ENCODE measurements around the gene TRAF4. TPM values are rescaled to one million over a fixed set of nuclear protein-coding genes. Genes with fewer than 3 reads are reported as not detected.
A peak's percentile ranks its signal among the peaks of the same experiment; 100 is the strongest.
"Not testable (repeated sequence)": the region's sequence is repeated elsewhere in the genome, so short reads cannot be mapped to it uniquely, and the experiment has no call there.

TRAF4 gene
- total RNA-seq, 2 experiments from 2014 or later = 75.9 to 80.4 TPM

- peaks cover 47% of the 10 kb centered on the region for H3K4me1 Mint-ChIP-seq (ENCODE audit: low read depth)
- intact Hi-C loops (cut with micrococcal nuclease) = loop anchor here (2.0 to 10.0 kb wide), 4 partner anchors 37 to 839 kb away; partner anchors contain the start of genes ABHD15, NUFIP2 and TP53I13
- H3K27me3 Mint-ChIP-seq (ENCODE audit: low read depth) = no peaks in the 10 kb centered on the region
- H3K9me3 Mint-ChIP-seq = no peaks in the 10 kb centered on the region
- peak overlapping the region; percentile 91 for H3K4me3 Mint-ChIP-seq
- DNase-seq = peak; percentile 58
- CTCF ChIA-PET = interaction anchor here (0.8 to 7.2 kb wide), 27 partner anchors 13 to 398 kb away, joined by 3 to 353 read pairs (median 6); partner anchors contain the start of genes BLTP2, DHRS13, FAM222B and FLOT2
- H3K36me3 Mint-ChIP-seq (ENCODE audit: low read depth) = peaks cover 47% of the 10 kb centered on the region
- H3K27ac Mint-ChIP-seq = peak overlapping the region; percentile 93
Observed at GRCh38 chr17:28725660-28726225, 18.1 kb upstream of the TRAF4 start.

- H3K36me3 Mint-ChIP-seq (ENCODE audit: low read depth) = peaks cover 42% of the 10 kb centered on the region
- peaks cover 45% of the 10 kb centered on the region for H3K4me1 Mint-ChIP-seq (ENCODE audit: low read depth)
- intact Hi-C loops (cut with micrococcal nuclease) = loop anchor here (2.0 to 10.0 kb wide), 4 partner anchors 36 to 839 kb away; partner anchors contain the start of genes ABHD15, NUFIP2 and TP53I13
- H3K4me3 Mint-ChIP-seq = peak within 1 kb of the TSS; percentile 91
- DNase-seq = peak; percentile 80
- no peaks in the 10 kb centered on the region for H3K9me3 Mint-ChIP-seq
- H3K27ac Mint-ChIP-seq = peak within 1 kb of the TSS; percentile 99
- H3K27me3 Mint-ChIP-seq (ENCODE audit: low read depth) = no peaks in the 10 kb centered on the region
- CTCF ChIA-PET = interaction anchor here (0.5 to 7.2 kb wide), 38 partner anchors 9 to 398 kb away, joined by 3 to 353 read pairs (median 5); partner anchors contain the start of genes BLTP2, DHRS13, FAM222B and FLOT2
Observed at GRCh38 chr17:28726226-28726626, 17.6 kb upstream of the TRAF4 start, which contains the start of gene TLCD1. Gene TLCD1 (minus strand): TSS chr17:28726233. CDS start chr17:28726097, 136 bp downstream.

GRCh38 chr17:28726627-28727491 is 17.0 kb upstream of the TRAF4 start:
- peaks cover 40% of the 10 kb centered on the region for H3K4me1 Mint-ChIP-seq (ENCODE audit: low read depth)
- no peaks in the 10 kb centered on the region for H3K9me3 Mint-ChIP-seq
- no peaks in the 10 kb centered on the region for H3K27me3 Mint-ChIP-seq (ENCODE audit: low read depth)
- H3K36me3 Mint-ChIP-seq (ENCODE audit: low read depth) = peaks cover 36% of the 10 kb centered on the region
- intact Hi-C loops (cut with micrococcal nuclease) = loop anchor here (1.0 to 10.0 kb wide), 10 partner anchors 23 to 838 kb away; partner anchors contain the start of genes ABHD15, DHRS13, FAM222B and NUFIP2
- H3K27ac Mint-ChIP-seq = peak overlapping the region; percentile 99
- H3K4me3 Mint-ChIP-seq = peak overlapping the region; percentile 91
- CTCF ChIA-PET = interaction anchor here (0.5 to 7.2 kb wide), 46 partner anchors 9 to 397 kb away, joined by 3 to 353 read pairs (median 5); partner anchors contain the start of genes BLTP2, DHRS13, FAM222B and FLOT2
- DNase-seq = peak; percentile 96

DNA sequence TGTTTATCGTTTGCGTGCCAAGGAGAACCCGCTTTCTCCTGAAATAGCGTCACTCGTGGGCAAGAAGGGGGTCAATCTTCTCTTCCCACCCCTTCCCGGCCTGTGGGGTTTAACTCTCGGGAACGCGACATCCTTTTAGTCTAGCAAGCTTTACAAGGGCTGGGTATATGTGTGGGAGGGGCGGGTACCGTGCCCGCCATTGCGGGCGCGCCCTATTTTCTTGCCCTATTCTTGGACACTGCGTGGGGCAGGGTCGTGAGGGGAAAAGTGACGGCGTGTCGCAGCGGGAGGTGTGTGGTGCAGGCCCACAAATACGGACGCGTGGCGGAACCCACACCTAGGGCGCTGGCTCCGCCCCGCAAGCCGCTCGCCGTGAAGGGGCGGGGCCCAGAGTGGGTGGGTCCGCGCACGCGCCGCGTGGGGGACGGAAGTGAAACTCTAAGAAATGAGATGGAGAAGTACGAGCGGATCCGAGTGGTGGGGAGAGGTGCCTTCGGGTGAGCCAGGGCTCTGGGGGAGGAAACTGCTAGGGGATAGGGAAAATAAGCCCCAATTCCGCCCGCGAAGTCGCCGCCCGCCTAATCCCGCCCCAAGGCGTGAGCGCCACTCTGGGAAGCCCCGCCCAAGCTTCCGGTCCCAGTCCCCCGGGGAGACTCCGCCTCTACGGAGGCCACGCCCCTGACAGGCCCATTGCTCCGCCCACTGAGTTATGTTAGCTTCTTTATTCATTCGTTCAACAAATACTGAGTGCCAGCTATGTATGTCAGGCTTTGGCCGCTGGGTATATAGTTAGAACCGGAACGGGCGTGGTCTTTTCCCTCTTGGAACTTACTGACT is 15.2 kb upstream of the TRAF4 start, which contains the start of gene NEK8:
TSS of gene NEK8 (plus strand) at position 425 of the 837 bp plus-strand sequence. CDS start at position 451, 26 bp downstream.
- intact Hi-C loops (cut with micrococcal nuclease) = loop anchor here (1.0 to 10.0 kb wide), 14 partner anchors 9 to 836 kb away; partner anchors contain the start of genes ABHD15, FLOT2, NUFIP2 and PROCA1
- Mint-ChIP-seq H3K27me3 (ENCODE audit: low read depth) (no peaks in the 10 kb centered on the region), H3K9me3 (no peaks in the 10 kb centered on the region), H3K4me3 (peak within 1 kb of the TSS; percentile 91), H3K4me1 (ENCODE audit: low read depth) (peaks cover 26% of the 10 kb centered on the region), H3K27ac (peak within 1 kb of the TSS; percentile 99), H3K36me3 (ENCODE audit: low read depth) (peaks cover 20% of the 10 kb centered on the region)
- DNase-seq = peak; percentile 99
- CTCF ChIA-PET = interaction anchor here (0.6 to 7.2 kb wide), 13 partner anchors 12 to 667 kb away, joined by 3 to 353 read pairs (median 14); partner anchors contain the start of genes DHRS13, FAM222B, PHF12 and TRAF4

DNA sequence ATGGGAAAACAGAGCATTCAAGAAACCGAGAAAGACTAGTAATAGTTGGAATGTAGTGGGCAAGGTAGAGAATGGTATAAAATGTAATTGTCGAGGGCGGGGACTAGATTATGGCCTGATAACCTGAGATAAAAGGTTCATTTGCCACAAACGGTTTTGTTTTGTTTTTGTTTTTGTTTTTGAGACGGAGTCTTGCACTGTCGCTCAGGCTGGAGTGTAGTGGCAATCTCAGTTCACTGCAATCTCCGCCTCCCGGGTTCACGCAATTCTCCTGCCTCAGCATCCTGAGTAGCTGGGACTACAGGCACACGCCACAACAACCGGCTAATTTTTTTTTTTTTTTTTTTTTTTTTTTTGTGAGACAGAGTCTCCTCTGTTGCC is 13.9 kb upstream of the TRAF4 start:
- intact Hi-C loops (cut with micrococcal nuclease) = loop anchor here (5.0 to 10.0 kb wide), 3 partner anchors 32 to 835 kb away; partner anchors contain the start of genes ABHD15, NUFIP2 and TP53I13
- peaks cover 10% of the 10 kb centered on the region for H3K36me3 Mint-ChIP-seq (ENCODE audit: low read depth)
- CTCF ChIA-PET = interaction anchor here (1.2 to 3.9 kb wide), 2 partner anchors 22 to 165 kb away, joined by 7 to 30 read pairs; no protein-coding TSS in a partner anchor
- no peak for DNase-seq
- H3K27me3 Mint-ChIP-seq (ENCODE audit: low read depth) = no peaks in the 10 kb centered on the region
- no peaks in the 10 kb centered on the region for H3K9me3 Mint-ChIP-seq
- H3K4me3 Mint-ChIP-seq = peak overlapping the region; percentile 1
- H3K4me1 Mint-ChIP-seq (ENCODE audit: low read depth) = peaks cover 15% of the 10 kb centered on the region
- peak overlapping the region; percentile 32 for H3K27ac Mint-ChIP-seq

DNA sequence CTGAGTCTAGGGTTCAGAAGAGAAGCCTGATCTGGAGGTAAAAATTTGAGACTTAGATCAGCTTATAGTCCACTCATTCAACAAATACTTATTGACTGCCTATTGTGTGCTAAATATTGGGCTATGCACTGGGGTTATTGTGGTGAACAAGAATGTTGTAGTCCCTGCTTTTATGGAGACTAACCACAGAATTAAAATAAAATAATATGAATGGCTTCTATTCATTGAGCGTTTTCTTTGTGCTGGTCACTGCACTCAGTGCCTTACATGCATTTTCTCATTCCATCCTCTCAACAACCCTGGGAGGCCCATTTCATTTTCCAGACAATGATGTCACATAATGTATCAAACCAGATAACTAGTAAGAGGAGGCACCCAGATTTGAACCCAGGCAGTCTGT is 10.5 kb upstream of the TRAF4 start:
- intact Hi-C loops (cut with micrococcal nuclease) = no loop called here
- Mint-ChIP-seq H3K4me1 (ENCODE audit: low read depth) (peaks cover 16% of the 10 kb centered on the region), H3K4me3 (no peak overlapping the region), H3K27ac (no peak overlapping the region), H3K27me3 (ENCODE audit: low read depth) (no peaks in the 10 kb centered on the region), H3K36me3 (ENCODE audit: low read depth) (peaks cover 2% of the 10 kb centered on the region), H3K9me3 (no peaks in the 10 kb centered on the region)
- DNase-seq = no peak
- CTCF ChIA-PET = no interaction called here

GRCh38 chr17:28734712-28735241 is 9.0 kb upstream of the TRAF4 start:
- Mint-ChIP-seq H3K9me3 (peaks cover 3% of the 10 kb centered on the region), H3K4me1 (ENCODE audit: low read depth) (peaks cover 21% of the 10 kb centered on the region), H3K27me3 (ENCODE audit: low read depth) (no peaks in the 10 kb centered on the region), H3K27ac (no peak overlapping the region), H3K4me3 (no peak overlapping the region), H3K36me3 (ENCODE audit: low read depth) (peaks cover 3% of the 10 kb centered on the region)
- intact Hi-C loops (cut with micrococcal nuclease) = no loop called here
- CTCF ChIA-PET = interaction anchor here (0.8 to 1.7 kb wide), 5 partner anchors 8 to 29 kb away, joined by 3 to 6 read pairs (median 5); no protein-coding TSS in a partner anchor
- no peak for DNase-seq

- Mint-ChIP-seq H3K4me1 (ENCODE audit: low read depth) (peaks cover 20% of the 10 kb centered on the region), H3K27ac (no peak overlapping the region), H3K4me3 (no peak overlapping the region), H3K36me3 (ENCODE audit: low read depth) (peaks cover 7% of the 10 kb centered on the region), H3K27me3 (ENCODE audit: low read depth) (no peaks in the 10 kb centered on the region), H3K9me3 (peaks cover 3% of the 10 kb centered on the region)
- intact Hi-C loops (cut with micrococcal nuclease) = no loop called here
- CTCF ChIA-PET = interaction anchor here (0.8 to 1.7 kb wide), 5 partner anchors 8 to 29 kb away, joined by 3 to 6 read pairs (median 5); no protein-coding TSS in a partner anchor
- DNase-seq = no peak
Observed at GRCh38 chr17:28735242-28735722, 8.5 kb upstream of the TRAF4 start.

- H3K4me3 Mint-ChIP-seq; intact Hi-C loops (cut with micrococcal nuclease); H3K27ac Mint-ChIP-seq; H3K36me3 Mint-ChIP-seq (ENCODE audit: low read depth); DNase-seq; H3K9me3 Mint-ChIP-seq; H3K27me3 Mint-ChIP-seq (ENCODE audit: low read depth): not testable (repeated sequence)
- CTCF ChIA-PET = interaction anchor here (1.0 to 1.7 kb wide), 3 partner anchors 9 to 28 kb away, joined by 3 to 6 read pairs (median 5); no protein-coding TSS in a partner anchor
- H3K4me1 Mint-ChIP-seq (ENCODE audit: low read depth) = peaks cover 20% of the 10 kb centered on the region
Observed at GRCh38 chr17:28735913-28736769, 7.7 kb upstream of the TRAF4 start.

DNA sequence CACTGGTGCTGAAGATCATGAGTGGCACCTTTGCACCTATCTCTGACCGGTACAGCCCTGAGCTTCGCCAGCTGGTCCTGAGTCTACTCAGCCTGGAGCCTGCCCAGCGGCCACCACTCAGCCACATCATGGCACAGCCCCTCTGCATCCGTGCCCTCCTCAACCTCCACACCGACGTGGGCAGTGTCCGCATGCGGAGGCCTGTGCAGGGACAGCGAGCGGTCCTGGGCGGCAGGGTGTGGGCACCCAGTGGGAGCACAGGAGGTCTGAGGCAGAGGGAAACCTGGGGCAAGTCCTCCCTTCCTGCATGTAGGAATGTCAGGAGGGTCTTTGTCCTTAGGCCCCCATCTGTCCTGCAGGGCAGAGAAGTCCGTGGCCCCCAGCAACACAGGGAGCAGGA is 6.5 kb upstream of the TRAF4 start:
- H3K9me3 Mint-ChIP-seq = peaks cover 4% of the 10 kb centered on the region
- no peaks in the 10 kb centered on the region for H3K27me3 Mint-ChIP-seq (ENCODE audit: low read depth)
- H3K27ac Mint-ChIP-seq = no peak overlapping the region
- H3K4me3 Mint-ChIP-seq = no peak overlapping the region
- peaks cover 24% of the 10 kb centered on the region for H3K4me1 Mint-ChIP-seq (ENCODE audit: low read depth)
- H3K36me3 Mint-ChIP-seq (ENCODE audit: low read depth) = peaks cover 9% of the 10 kb centered on the region
- intact Hi-C loops (cut with micrococcal nuclease) = no loop called here
- DNase-seq = no peak
- CTCF ChIA-PET = no interaction called here
